ENCODE data around the gene TTI1. TPM values are rescaled to one million over a fixed set of nuclear protein-coding genes. Genes with fewer than 3 reads are reported as not detected.

The TTI1 gene
- total RNA-seq, 4 donors from 2014 or later = 9.8 to 14.8 (median 12.5) TPM

DNA sequence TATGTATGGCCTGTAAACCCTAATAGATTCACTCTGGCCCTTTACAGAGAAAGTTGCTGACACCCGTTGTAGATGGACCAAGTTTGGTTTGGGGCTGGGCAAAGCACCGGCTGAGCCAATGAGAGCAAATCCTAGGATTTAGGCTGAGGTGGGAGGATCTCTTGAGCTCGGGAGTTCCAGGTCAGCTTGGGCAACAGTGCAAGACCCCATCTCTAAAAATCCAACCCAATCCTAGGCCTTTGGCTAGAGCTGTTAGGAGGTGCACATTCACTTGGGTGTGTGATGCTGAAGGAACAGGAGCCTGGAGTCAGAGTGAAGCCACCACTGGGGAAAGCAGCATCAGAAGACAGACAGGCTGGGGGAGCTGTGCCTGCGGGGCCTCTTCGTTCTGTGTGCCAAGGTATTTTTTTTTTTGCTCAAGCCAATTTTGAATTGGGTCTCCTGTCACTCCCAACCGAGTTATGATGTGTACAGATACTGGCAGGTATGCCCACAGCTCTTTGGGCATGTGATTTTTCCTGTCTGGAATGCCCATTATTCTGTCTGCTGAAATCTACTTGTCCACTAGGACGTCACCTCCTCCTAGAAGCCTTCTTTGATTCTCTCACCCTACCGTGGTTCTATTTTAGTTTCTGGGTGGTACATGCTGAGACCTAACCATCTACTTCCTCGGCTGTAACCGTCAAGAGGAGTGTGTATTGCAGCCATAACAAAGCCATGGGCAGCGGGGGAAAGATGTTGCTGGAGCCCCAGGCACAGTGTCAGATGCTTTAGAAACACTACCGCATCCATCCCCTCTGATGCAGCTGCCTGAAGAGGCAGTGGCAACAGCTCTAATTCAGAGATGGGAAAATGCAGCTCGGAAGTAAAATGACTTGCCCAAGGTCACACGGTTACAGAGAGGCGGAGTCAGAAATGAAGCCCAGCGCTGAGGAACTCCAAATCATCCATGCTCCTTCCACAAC is 54.0 kb downstream of the TTI1 start:
- H3K9me3 ChIP-seq = no peaks in the 10 kb centered on the region
- peaks cover 0 to 6% (median 0%) of the 10 kb centered on the region in 3 donors for H3K4me1 ChIP-seq
- H3K27me3 ChIP-seq = no peaks in the 10 kb centered on the region
- TF ChIP-seq POLR2AphosphoS5 (IDR thresholded peaks at IDR 0.05) = no peak
- TF ChIP-seq POLR2A (IDR thresholded peaks at IDR 0.05) = no peak
- TF ChIP-seq EP300 (IDR thresholded peaks at IDR 0.05) = no peak
- TF ChIP-seq, protein P1, sequence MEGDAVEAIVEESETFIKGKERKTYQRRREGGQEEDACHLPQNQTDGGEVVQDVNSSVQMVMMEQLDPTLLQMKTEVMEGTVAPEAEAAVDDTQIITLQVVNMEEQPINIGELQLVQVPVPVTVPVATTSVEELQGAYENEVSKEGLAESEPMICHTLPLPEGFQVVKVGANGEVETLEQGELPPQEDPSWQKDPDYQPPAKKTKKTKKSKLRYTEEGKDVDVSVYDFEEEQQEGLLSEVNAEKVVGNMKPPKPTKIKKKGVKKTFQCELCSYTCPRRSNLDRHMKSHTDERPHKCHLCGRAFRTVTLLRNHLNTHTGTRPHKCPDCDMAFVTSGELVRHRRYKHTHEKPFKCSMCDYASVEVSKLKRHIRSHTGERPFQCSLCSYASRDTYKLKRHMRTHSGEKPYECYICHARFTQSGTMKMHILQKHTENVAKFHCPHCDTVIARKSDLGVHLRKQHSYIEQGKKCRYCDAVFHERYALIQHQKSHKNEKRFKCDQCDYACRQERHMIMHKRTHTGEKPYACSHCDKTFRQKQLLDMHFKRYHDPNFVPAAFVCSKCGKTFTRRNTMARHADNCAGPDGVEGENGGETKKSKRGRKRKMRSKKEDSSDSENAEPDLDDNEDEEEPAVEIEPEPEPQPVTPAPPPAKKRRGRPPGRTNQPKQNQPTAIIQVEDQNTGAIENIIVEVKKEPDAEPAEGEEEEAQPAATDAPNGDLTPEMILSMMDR (IDR thresholded peaks at IDR 0.05) = no peak
- H3K4me3 ChIP-seq = no peak overlapping the region
- peaks cover 0 to 39% of the 10 kb centered on the region in 2 donors for H3K36me3 ChIP-seq
- ATAC-seq = no peak
- H3K27ac ChIP-seq = no peak overlapping the region
- 86 to 89% methylated on average over 11 to 15 of the region's 16 CpGs for WGBS, 2 donors (ENCODE audit: low coverage in 1 of 2)

DNA sequence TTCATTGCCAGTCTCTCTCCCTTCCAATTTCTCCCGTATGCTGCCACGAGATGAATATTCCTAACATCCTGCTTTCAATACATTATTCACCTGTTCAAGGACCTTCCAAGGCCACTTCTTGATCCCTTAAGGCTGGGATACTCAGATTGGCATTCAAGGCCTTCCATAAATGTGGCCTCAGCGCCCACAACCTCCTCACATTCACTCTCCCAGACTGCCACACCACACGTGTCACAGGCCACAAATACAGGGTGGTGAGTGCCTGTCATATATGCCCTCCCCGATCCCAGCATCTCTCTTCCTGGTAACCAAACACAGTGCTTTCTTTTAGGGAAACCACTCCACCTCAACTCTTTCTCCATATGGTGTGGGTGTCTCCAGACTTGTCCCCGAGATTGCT is 55.5 kb downstream of the TTI1 start:
- H3K36me3 ChIP-seq = peaks cover 0 to 30% of the 10 kb centered on the region in 2 donors
- no peak for ATAC-seq
- H3K4me3 ChIP-seq = no peak overlapping the region
- no peaks in the 10 kb centered on the region for H3K27me3 ChIP-seq
- no peak overlapping the region for H3K27ac ChIP-seq
- TF ChIP-seq POLR2AphosphoS5 (IDR thresholded peaks at IDR 0.05) (no peak), EP300 (IDR thresholded peaks at IDR 0.05) (no peak), POLR2A (IDR thresholded peaks at IDR 0.05) (no peak)
- TF ChIP-seq, protein P1 (IDR thresholded peaks at IDR 0.05) = no peak
- H3K9me3 ChIP-seq = no peaks in the 10 kb centered on the region
- WGBS, 2 donors (ENCODE audit: low coverage in 1 of 2) = 62 to 79% methylated on average over 4 to 5 of the region's 6 CpGs
- no peaks in the 10 kb centered on the region for H3K4me1 ChIP-seq

DNA sequence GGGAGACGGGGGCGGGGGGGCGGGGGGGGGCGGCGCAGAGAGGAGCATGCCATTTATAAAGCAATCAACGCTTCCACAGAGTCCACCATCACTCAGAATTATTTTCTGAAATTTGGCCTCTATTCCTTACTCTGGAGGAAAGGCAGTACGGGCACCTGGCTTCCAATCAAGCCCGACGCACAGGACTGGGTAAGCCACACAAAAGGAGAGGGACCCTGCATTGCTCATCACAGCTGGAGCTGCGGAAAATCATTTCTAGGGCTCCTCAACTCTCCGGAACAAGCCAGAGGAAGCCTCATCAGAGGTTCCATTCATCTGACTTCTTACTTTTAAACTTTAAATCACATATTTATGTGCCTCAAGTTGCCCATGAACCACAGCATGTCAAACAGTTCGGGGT is 55.9 kb downstream of the TTI1 start:
- H3K27me3 ChIP-seq = no peaks in the 10 kb centered on the region
- H3K36me3 ChIP-seq = peaks cover 0 to 26% of the 10 kb centered on the region in 2 donors
- no peak for TF ChIP-seq POLR2AphosphoS5 (IDR thresholded peaks at IDR 0.05)
- TF ChIP-seq, protein P1 (IDR thresholded peaks at IDR 0.05) = no peak
- no peak for TF ChIP-seq EP300 (IDR thresholded peaks at IDR 0.05)
- no peak for TF ChIP-seq POLR2A (IDR thresholded peaks at IDR 0.05)
- H3K4me1 ChIP-seq = no peaks in the 10 kb centered on the region
- H3K4me3 ChIP-seq = no peak overlapping the region
- H3K9me3 ChIP-seq = no peaks in the 10 kb centered on the region
- no peak for ATAC-seq
- no peak overlapping the region for H3K27ac ChIP-seq
- 34 to 38% methylated on average over 4 to 7 of the region's 12 CpGs for WGBS, 2 donors (ENCODE audit: low coverage in 1 of 2)

GRCh38 chr20:37976887-37977286 is 56.4 kb downstream of the TTI1 start:
- Histone ChIP-seq H3K36me3 (peaks cover 0 to 21% of the 10 kb centered on the region in 2 donors), H3K4me1 (no peaks in the 10 kb centered on the region), H3K9me3 (no peaks in the 10 kb centered on the region), H3K4me3 (no peak overlapping the region), H3K27ac (no peak overlapping the region), H3K27me3 (no peaks in the 10 kb centered on the region)
- no peak for ATAC-seq
- TF ChIP-seq, protein P1 (IDR thresholded peaks at IDR 0.05) = no peak
- TF ChIP-seq EP300 (IDR thresholded peaks at IDR 0.05) = no peak
- no peak for TF ChIP-seq POLR2AphosphoS5 (IDR thresholded peaks at IDR 0.05)
- WGBS, 2 donors (ENCODE audit: low coverage in 1 of 2) = 52 to 62% methylated on average over 5 to 10 of the region's 10 CpGs

Data from gastroesophageal sphincter (tissue), 4 donors.